Keratinocyte (primary cell): ENCODE measurements around the gene PRRT2. TPM values are rescaled to one million over a fixed set of nuclear protein-coding genes. Genes with fewer than 3 reads are reported as not detected.
"Not testable (repeated sequence)": the region's sequence is repeated elsewhere in the genome, so short reads cannot be mapped to it uniquely, and the experiment has no call there.

ENCODE experiments used
- DNase-seq: peaks from one replicate; pipeline ENCODE4 v3.0.0-alpha.2; 2011; ENCODE audit warnings: low read depth, missing footprints, low spot score
- FAIRE-seq: peaks from 2 replicates; lab custom pipeline; 2011; peaks lifted over from hg19 to GRCh38; lab: Jason Lieb, UNC
- H2AFZ ChIP-seq: 2 replicates; pipeline ENCODE4 v1.6.0; 2012; ENCODE audit warnings: low read length, control low read depth, inconsistent platforms; ENCODE audit not compliant: control insufficient read depth
- H3K27ac ChIP-seq: 2 replicates; pipeline ENCODE4 v1.5.1; 2011; ENCODE audit warnings: low read length; ENCODE audit not compliant: control insufficient read depth, insufficient read depth
- H3K27me3 ChIP-seq: 3 replicates; pipeline ENCODE4 v1.6.0; 2011; ENCODE audit warnings: low read length; ENCODE audit not compliant: control insufficient read depth, insufficient read depth; ENCODE audit errors: extremely low read depth
- H3K36me3 ChIP-seq, 2 experiments: 2 replicates in 1 of 2; 3 replicates in 1 of 2; pipeline ENCODE4 v1.5.1; 2011; ENCODE audit warnings: low read length in 2 of 2, mild to moderate bottlenecking in 1 of 2; ENCODE audit not compliant: control insufficient read depth in 2 of 2, insufficient read depth in 2 of 2; ENCODE audit errors: extremely low read depth in 1 of 2
- H3K4me1 ChIP-seq: 3 replicates; pipeline ENCODE4 v1.5.1; 2011; ENCODE audit warnings: low read length; ENCODE audit not compliant: control insufficient read depth, insufficient read depth; ENCODE audit errors: extremely low read depth
- H3K4me2 ChIP-seq: 3 replicates; pipeline ENCODE4 v1.6.0; 2011; ENCODE audit warnings: low read depth, low read length; ENCODE audit not compliant: control insufficient read depth, insufficient read depth; ENCODE audit errors: extremely low read depth
- H3K4me3 ChIP-seq, 3 experiments: fragments of 200-600 bp in 1 of 3; sonication (generic) in 1 of 3; 2 replicates in 2 of 3; 3 replicates in 1 of 3; pipeline ENCODE4 v1.5.1; 2011 to 2016; ENCODE audit warnings: low read length in 3 of 3, mild to moderate bottlenecking in 3 of 3, control low read depth in 2 of 3, inconsistent platforms in 1 of 3, low read depth in 1 of 3, mixed read lengths in 1 of 3, mixed run types in 1 of 3, moderate library complexity in 1 of 3; ENCODE audit not compliant: control insufficient read depth in 2 of 3, insufficient read depth in 2 of 3; ENCODE audit errors: extremely low read depth in 1 of 3
- H3K79me2 ChIP-seq: 2 replicates; pipeline ENCODE4 v1.6.0; 2012; ENCODE audit warnings: low read length; ENCODE audit not compliant: control insufficient read depth, insufficient read depth
- H3K9ac ChIP-seq: 3 replicates; pipeline ENCODE4 v1.6.0; 2011; ENCODE audit warnings: low read length; ENCODE audit not compliant: control insufficient read depth, insufficient read depth; ENCODE audit errors: extremely low read depth
- H3K9me1 ChIP-seq: 3 replicates; pipeline ENCODE4 v1.6.0; 2011; ENCODE audit warnings: low read length; ENCODE audit not compliant: control insufficient read depth, insufficient read depth; ENCODE audit errors: extremely low read depth
- H3K9me3 ChIP-seq: 2 replicates; pipeline ENCODE4 v1.5.1; 2012; ENCODE audit warnings: low read depth, low read length; ENCODE audit not compliant: control insufficient read depth
- H4K20me1 ChIP-seq: 3 replicates; pipeline ENCODE4 v1.6.0; 2011; ENCODE audit warnings: low read length; ENCODE audit not compliant: control insufficient read depth, insufficient read depth; ENCODE audit errors: extremely low read depth
- EZH2 ChIP-seq: IDR thresholded peaks from one replicate; pipeline ENCODE4 v1.6.1; 2012; ENCODE audit warnings: inconsistent platforms, mild to moderate bottlenecking, low read length, moderate library complexity
- dilution Hi-C: fragments of 300-500 bp; cut with MboI; formaldehyde crosslinking; loops from one replicate; pipeline ENCODE4 v1.7.0; 2020; ENCODE audit warnings: low sequenced_read_pairs; ENCODE audit not compliant: extremely low pct_ligation_motif_present
- polyA plus RNA-seq, 5 experiments: library from polyadenylated mRNA; depleted of rRNA in 3 of 5; stranded (reverse) in 3 of 5; stranded (forward) in 1 of 5; unstranded in 1 of 5; fragments of >200 nt; gene quantifications; 1 replicate in 1 of 5; 2 replicates in 3 of 5; 3 replicates in 1 of 5; pipeline versions ENCODE4 v1.2.1 to v1.2.3, GENCODE V29; 2011 to 2012; ENCODE audit warnings: missing spikeins in 2 of 5, low read depth in 1 of 5, low replicate concordance in 1 of 5
- TF ChIP-seq, protein P1 (sequence below), 3 experiments: IDR thresholded peaks in 1 of 3; conservative IDR thresholded peaks in 1 of 3; optimal IDR thresholded peaks in 1 of 3; 2 replicates in 2 of 3; 3 replicates in 1 of 3; pipeline versions ENCODE3 to v1.5.1; 2011; ENCODE audit warnings: low read length in 3 of 3, mild to moderate bottlenecking in 3 of 3, moderate library complexity in 2 of 3, control low read depth in 1 of 3, inconsistent platforms in 1 of 3; ENCODE audit not compliant: insufficient read depth in 2 of 3; ENCODE audit errors: extremely low read depth in 1 of 3

Gene PRRT2
- polyA plus RNA-seq, 1 donor (not counting 4 experiments of a cell fraction or from before 2014, with no cell fraction given): not detected

DNA sequence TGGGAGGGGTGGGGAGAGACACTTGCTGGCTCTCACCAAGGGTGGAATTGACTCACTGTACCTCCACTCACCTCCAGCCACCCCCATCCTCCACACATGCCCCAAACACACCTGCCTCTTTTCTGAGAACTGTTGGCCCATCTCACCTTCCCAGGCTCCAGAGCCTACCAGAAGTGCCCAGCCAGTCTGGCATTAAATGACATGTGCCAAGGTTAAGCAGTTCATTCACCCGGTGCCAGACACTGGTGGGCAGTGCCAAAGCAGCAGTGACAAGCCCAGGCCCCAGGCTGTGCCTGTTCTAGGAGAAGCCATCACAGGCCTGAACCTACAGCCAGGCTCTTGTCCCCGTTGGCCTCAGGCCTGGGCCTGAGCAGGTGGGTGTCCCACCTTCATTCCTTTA, 19.5 kb downstream of the PRRT2 start:
- no peaks in the 10 kb centered on the region for H3K9me3 ChIP-seq
- no peak overlapping the region for H3K4me3 ChIP-seq
- H3K9me1 ChIP-seq: no peaks in the 10 kb centered on the region
- H3K4me2 ChIP-seq: no peak overlapping the region
- no peaks in the 10 kb centered on the region for H4K20me1 ChIP-seq
- FAIRE-seq (no peak), DNase-seq (no peak)
- TF ChIP-seq EZH2: no peak
- TF ChIP-seq, protein P1, sequence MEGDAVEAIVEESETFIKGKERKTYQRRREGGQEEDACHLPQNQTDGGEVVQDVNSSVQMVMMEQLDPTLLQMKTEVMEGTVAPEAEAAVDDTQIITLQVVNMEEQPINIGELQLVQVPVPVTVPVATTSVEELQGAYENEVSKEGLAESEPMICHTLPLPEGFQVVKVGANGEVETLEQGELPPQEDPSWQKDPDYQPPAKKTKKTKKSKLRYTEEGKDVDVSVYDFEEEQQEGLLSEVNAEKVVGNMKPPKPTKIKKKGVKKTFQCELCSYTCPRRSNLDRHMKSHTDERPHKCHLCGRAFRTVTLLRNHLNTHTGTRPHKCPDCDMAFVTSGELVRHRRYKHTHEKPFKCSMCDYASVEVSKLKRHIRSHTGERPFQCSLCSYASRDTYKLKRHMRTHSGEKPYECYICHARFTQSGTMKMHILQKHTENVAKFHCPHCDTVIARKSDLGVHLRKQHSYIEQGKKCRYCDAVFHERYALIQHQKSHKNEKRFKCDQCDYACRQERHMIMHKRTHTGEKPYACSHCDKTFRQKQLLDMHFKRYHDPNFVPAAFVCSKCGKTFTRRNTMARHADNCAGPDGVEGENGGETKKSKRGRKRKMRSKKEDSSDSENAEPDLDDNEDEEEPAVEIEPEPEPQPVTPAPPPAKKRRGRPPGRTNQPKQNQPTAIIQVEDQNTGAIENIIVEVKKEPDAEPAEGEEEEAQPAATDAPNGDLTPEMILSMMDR (optimal IDR thresholded peaks at IDR 0.05 in 1 of 3, IDR thresholded peaks at IDR 0.05 in 1 of 3, conservative IDR thresholded peaks at IDR 0.05 in 1 of 3; ENCODE audit: extremely low read depth in 1 of 3, insufficient read depth in 2 of 3, low read length in 3 of 3): no peak
- no peak overlapping the region for H3K9ac ChIP-seq
- H3K79me2 ChIP-seq: peaks cover 22% of the 10 kb centered on the region
- no peak overlapping the region for H3K27ac ChIP-seq
- peaks cover 17 to 27% of the 10 kb centered on the region in 2 experiments for H3K36me3 ChIP-seq
- no peaks in the 10 kb centered on the region for H3K27me3 ChIP-seq
- no peaks in the 10 kb centered on the region for H3K4me1 ChIP-seq
- dilution Hi-C loops: no loop called here
- no peak overlapping the region for H2AFZ ChIP-seq

DNA sequence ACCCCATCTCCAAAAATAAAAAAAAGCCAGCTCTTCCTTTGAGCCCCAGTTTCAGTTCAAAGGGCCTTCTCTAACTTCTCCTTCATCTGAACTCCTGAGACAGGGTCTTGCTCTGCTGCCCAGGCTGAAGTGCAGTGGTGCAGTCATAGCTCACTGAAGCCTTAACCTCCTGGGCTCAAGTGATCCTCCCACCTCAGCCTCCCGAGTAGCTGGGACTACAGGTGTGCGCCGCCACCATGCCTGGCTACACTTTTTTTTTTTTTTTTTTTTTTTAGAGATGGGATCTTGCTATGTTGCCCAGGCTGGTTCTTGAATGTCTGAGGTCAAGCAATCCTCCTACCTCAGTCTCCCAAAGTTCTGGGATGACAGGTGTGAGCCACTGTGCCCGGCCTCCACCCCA, 21.2 kb downstream of the PRRT2 start:
- H4K20me1 ChIP-seq, H3K4me2 ChIP-seq, H3K9me3 ChIP-seq, FAIRE-seq, H3K9ac ChIP-seq, H3K4me3 ChIP-seq, H3K9me1 ChIP-seq, H2AFZ ChIP-seq, H3K27me3 ChIP-seq, H3K27ac ChIP-seq, H3K4me1 ChIP-seq, DNase-seq, dilution Hi-C loops: not testable (repeated sequence)
- Histone ChIP-seq H3K79me2 (peaks cover 12% of the 10 kb centered on the region), H3K36me3 (peaks cover 22 to 37% of the 10 kb centered on the region in 2 experiments)

DNA sequence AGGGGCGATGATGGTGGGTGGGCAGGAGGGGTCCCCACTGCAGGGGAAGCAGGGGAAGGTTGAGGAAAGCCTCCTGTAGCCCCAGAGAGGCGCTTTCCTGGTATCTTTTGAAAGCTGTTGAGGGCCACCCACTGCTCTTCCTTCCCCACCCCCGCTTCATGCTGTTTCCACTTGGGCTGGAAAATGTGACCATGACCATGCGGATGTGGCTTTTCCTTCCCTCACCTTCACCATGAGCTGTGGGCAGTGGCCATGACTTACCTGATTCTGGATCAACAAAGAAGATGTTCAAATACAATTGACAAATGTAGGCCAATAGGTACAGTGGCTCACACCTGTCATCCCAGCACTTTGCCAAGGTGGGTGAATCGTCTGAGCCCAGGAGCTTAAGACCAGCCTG, 22.1 kb downstream of the PRRT2 start:
- H3K36me3 ChIP-seq: peaks cover 22 to 40% of the 10 kb centered on the region in 2 experiments
- TF ChIP-seq, protein P1 (optimal IDR thresholded peaks at IDR 0.05 in 1 of 3, IDR thresholded peaks at IDR 0.05 in 1 of 3, conservative IDR thresholded peaks at IDR 0.05 in 1 of 3; ENCODE audit: extremely low read depth in 1 of 3, insufficient read depth in 2 of 3, low read length in 3 of 3): no peak
- no peak for TF ChIP-seq EZH2
- no peak for FAIRE-seq

More for the DNA sequence above, 22.1 kb downstream of the PRRT2 start:
- Histone ChIP-seq H3K79me2 (peaks cover 11% of the 10 kb centered on the region), H3K4me3 (no peak overlapping the region), H3K9ac (no peak overlapping the region), H3K27me3 (no peaks in the 10 kb centered on the region), H3K9me1 (no peaks in the 10 kb centered on the region), H3K4me1 (no peaks in the 10 kb centered on the region), H3K9me3 (no peaks in the 10 kb centered on the region), H3K4me2 (no peak overlapping the region), H3K27ac (no peak overlapping the region), H2AFZ (no peak overlapping the region), H4K20me1 (no peaks in the 10 kb centered on the region)
- dilution Hi-C loops: no loop called here
- DNase-seq: no peak
